Hematopoietic multipotent progenitor cell treated with erythropoietin and hydrocortisone succinate and interleukin-3 and kit ligand, for 8 days (in vitro differentiated cells): ENCODE results near the gene SUMF2.
"Not testable (repeated sequence)": the region's sequence is repeated elsewhere in the genome, so short reads cannot be mapped to it uniquely, and the experiment has no call there.

Source experiments
- DNase-seq: peaks from one replicate; pipeline ENCODE4 v3.0.0-alpha.2; 2015

The SUMF2 gene

GRCh38 chr7:56107954-56108258, 43.8 kb downstream of the SUMF2 start:
- no peak for DNase-seq

- no peak for DNase-seq
Observed at GRCh38 chr7:56110611-56111010, 46.5 kb downstream of the SUMF2 start.

GRCh38 chr7:56112244-56112643, 48.2 kb downstream of the SUMF2 start:
- not testable (repeated sequence) for DNase-seq

- no peak for DNase-seq
Observed at GRCh38 chr7:56115852-56116538, 51.9 kb downstream of the SUMF2 start, which contains the start of gene NUPR2. TSS of gene NUPR2 (minus strand) at chr7:56116417. CDS start at chr7:56116314, 103 bp downstream.

DNA sequence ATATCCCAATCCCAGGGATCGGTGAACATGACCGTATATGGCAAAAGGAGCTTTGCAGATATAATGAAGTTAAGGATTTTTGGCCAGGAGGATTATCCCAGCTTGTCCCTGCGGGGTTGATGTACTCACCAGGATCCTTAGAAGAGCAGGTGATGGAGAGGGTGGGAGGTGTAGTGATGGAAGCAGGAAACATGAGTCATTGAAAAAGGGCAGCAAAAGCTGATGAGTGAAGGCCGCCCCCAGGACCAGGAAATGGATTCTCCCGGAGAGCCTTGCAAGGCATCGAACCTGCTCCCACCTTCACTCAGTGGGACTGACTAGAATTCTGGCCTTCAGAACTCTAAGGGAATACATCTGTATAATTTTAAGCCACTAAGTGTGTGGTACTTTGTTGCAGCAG, 57.4 kb downstream of the SUMF2 start:
- no peak for DNase-seq

GRCh38 chr7:56124981-56125380, 60.9 kb downstream of the SUMF2 start:
- no peak for DNase-seq

DNA sequence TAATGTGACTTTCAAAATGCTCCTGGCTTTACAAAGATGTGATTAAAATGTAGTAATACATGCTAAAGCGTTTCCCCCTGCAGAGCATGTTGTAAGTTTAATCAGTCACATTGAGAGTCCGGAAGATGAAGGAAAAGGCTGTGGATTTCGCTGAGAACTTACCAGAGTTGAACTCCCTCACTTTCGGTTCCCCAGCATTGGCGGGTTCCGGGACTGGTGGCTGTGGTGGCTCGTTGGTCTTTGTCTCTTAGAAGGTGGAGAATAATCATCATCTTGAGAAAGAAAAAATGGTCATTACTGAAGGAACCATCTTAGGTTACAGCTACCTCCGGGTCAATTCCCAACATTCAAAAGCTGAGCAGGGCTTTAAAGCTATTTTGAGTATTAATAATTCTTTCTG, 61.7 kb downstream of the SUMF2 start:
- DNase-seq: no peak

DNA sequence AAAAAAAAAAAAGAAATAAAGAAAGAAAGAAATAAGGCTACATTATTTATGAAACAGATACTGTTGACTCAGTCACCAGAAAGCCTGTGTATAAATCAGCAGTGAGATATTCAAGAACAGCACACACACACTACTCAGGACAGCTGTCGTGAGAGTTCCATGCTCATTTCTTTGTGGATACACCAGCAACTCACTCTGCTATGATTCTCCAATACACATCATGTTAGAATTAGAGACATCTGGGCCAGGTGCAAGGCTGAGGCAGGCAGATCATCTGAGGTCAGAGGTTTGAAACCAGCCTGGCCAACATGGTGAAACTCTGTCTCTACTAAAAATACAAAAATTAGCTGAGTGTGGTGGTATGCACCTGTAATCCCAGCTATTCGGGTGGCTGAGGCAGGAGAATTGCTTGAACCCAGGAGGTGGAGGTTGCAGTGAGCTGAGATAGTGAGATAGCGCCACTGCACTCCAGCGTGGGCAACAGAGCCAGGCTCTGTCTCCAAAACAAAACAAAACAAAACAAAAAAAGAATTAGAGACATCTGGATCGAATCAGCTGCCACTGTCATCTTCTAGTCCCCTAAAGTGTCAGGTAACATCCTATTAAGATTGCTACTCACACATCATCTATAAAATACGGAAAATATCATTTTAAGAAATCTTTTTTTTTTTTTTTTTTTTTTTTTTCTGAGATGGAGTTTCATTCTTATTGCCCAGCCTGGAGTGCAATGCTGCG, 63.3 kb downstream of the SUMF2 start:
- DNase-seq: no peak
